MM.1S (cell line): ENCODE measurements around the gene TMEM9.

Source experiments
- CTCF ChIP-seq: fragments of 300-600 bp; sonication (generic); IDR thresholded peaks from 2 replicates; pipeline ENCODE4 v1.5.1; 2016; ENCODE audit warnings: antibody characterized with exemption, low read length, mixed read lengths
- EZH2 ChIP-seq: fragments of 300-600 bp; sonication (generic); optimal IDR thresholded peaks from 2 replicates; pipeline ENCODE3; 2017; ENCODE audit warnings: low read depth, mild to moderate bottlenecking, antibody characterized with exemption, low read length, mixed read lengths
- EZH2phosphoT487 ChIP-seq: fragments of 300-600 bp; sonication (generic); IDR thresholded peaks from 2 replicates; pipeline ENCODE4 v1.6.1; 2018; ENCODE audit warnings: antibody characterized with exemption, low read length

GRCh38 chr1:201172326-201172725 is 18.1 kb upstream of the TMEM9 start:
- TF ChIP-seq EZH2phosphoT487, result no peak
- no peak for TF ChIP-seq CTCF
- no peak for TF ChIP-seq EZH2
